H9 (cell line): Measurements from ENCODE around the gene PITPNM3. TPM values are rescaled to one million over a fixed set of nuclear protein-coding genes. Genes with fewer than 3 reads are reported as not detected.

Experiments
- DNase-seq: peaks from one replicate; pipeline ENCODE4 v3.0.0-alpha.2; 2017
- H2AFZ ChIP-seq: one replicate; pipeline ENCODE4 v1.6.1; 2013; ENCODE audit warnings: mild to moderate bottlenecking, low read length, control low read depth, moderate library complexity
- H2AK5ac ChIP-seq: 2 replicates; pipeline ENCODE4 v1.6.1; 2013; ENCODE audit warnings: low read length, control low read depth, mixed read lengths; ENCODE audit not compliant: insufficient read length
- H2BK120ac ChIP-seq: one replicate; pipeline ENCODE4 v1.6.1; 2013; ENCODE audit warnings: low read depth, mild to moderate bottlenecking, low read length, control low read depth, inconsistent platforms; ENCODE audit not compliant: poor library complexity, severe bottlenecking
- H2BK12ac ChIP-seq: 2 replicates; pipeline ENCODE4 v1.6.1; 2013; ENCODE audit warnings: low read length, control low read depth, mixed read lengths, low read depth; ENCODE audit not compliant: insufficient read length
- H2BK15ac ChIP-seq: 2 replicates; pipeline ENCODE4 v1.6.1; 2013; ENCODE audit warnings: low read depth, low read length, control low read depth
- H2BK20ac ChIP-seq: one replicate; pipeline ENCODE4 v1.6.1; 2013; ENCODE audit warnings: low read depth, mild to moderate bottlenecking, low read length, control low read depth, inconsistent platforms; ENCODE audit not compliant: poor library complexity, severe bottlenecking
- H2BK5ac ChIP-seq: 2 replicates; pipeline ENCODE4 v1.6.1; 2013; ENCODE audit warnings: low read length, control low read depth, mixed read lengths; ENCODE audit not compliant: insufficient read length
- H3K14ac ChIP-seq: 2 replicates; pipeline ENCODE4 v1.6.1; 2013; ENCODE audit warnings: low read length, control low read depth; ENCODE audit not compliant: insufficient read depth
- H3K18ac ChIP-seq: 2 replicates; pipeline ENCODE4 v1.6.1; 2013; ENCODE audit warnings: low read depth, mild to moderate bottlenecking, mixed read lengths, low read length, control low read depth; ENCODE audit not compliant: insufficient read length
- H3K23ac ChIP-seq: 2 replicates; pipeline ENCODE4 v1.6.1; 2013; ENCODE audit warnings: low read length, control low read depth, mixed read lengths, low read depth; ENCODE audit not compliant: insufficient read length
- H3K23me2 ChIP-seq: 2 replicates; pipeline ENCODE4 v1.6.1; 2013; ENCODE audit warnings: low read depth, mild to moderate bottlenecking, mixed read lengths, low read length, control low read depth; ENCODE audit not compliant: insufficient read length, poor library complexity, severe bottlenecking
- H3K27ac ChIP-seq: 2 replicates; pipeline ENCODE4 v1.5.1; 2013; ENCODE audit warnings: low read length, control low read depth, mixed read lengths, low read depth; ENCODE audit not compliant: insufficient read length
- H3K27me3 ChIP-seq: 2 replicates; pipeline ENCODE4 v1.6.1; 2013; ENCODE audit warnings: low read length, control low read depth, inconsistent platforms; ENCODE audit not compliant: insufficient read depth
- H3K4ac ChIP-seq: 2 replicates; pipeline ENCODE4 v1.6.1; 2013; ENCODE audit warnings: low read depth, mild to moderate bottlenecking, control low read depth, inconsistent platforms, low read length, moderate library complexity
- H3K4me1 ChIP-seq: 2 replicates; pipeline ENCODE4 v1.6.1; 2013; ENCODE audit warnings: low read length, control low read depth, inconsistent platforms; ENCODE audit not compliant: insufficient read depth
- H3K4me2 ChIP-seq: 2 replicates; pipeline ENCODE4 v1.6.1; 2013; ENCODE audit warnings: low read length, control low read depth, mixed read lengths; ENCODE audit not compliant: insufficient read length, insufficient read depth
- H3K56ac ChIP-seq: 2 replicates; pipeline ENCODE4 v1.6.1; 2013; ENCODE audit warnings: low read depth, mild to moderate bottlenecking, mixed read lengths, low read length, control low read depth; ENCODE audit not compliant: insufficient read length
- H3K79me1 ChIP-seq: 2 replicates; pipeline ENCODE4 v1.6.1; 2013; ENCODE audit warnings: low read depth, mild to moderate bottlenecking, moderate library complexity, low read length, control low read depth, inconsistent platforms; ENCODE audit not compliant: insufficient read depth, poor library complexity, severe bottlenecking
- H3K79me2 ChIP-seq: 2 replicates; pipeline ENCODE4 v1.6.1; 2013; ENCODE audit warnings: low read length, control low read depth, inconsistent platforms; ENCODE audit not compliant: insufficient read depth
- H3K9ac ChIP-seq: 2 replicates; pipeline ENCODE4 v1.6.1; 2013; ENCODE audit warnings: low read length, control low read depth, mixed read lengths; ENCODE audit not compliant: insufficient read length; ENCODE audit errors: extremely low read depth
- H3K9me3 ChIP-seq: one replicate; pipeline ENCODE4 v1.6.1; 2013; ENCODE audit warnings: low read depth, low read length, inconsistent platforms; ENCODE audit not compliant: control insufficient read depth
- H3T11ph ChIP-seq: one replicate; pipeline ENCODE4 v1.6.1; 2013; ENCODE audit warnings: mild to moderate bottlenecking, low read length, control low read depth, inconsistent platforms
- H4K20me1 ChIP-seq: one replicate; pipeline ENCODE4 v1.6.1; 2013; ENCODE audit not compliant: control insufficient read depth, insufficient read length, insufficient read depth
- H4K5ac ChIP-seq: 2 replicates; pipeline ENCODE4 v1.6.1; 2013; ENCODE audit warnings: low read depth, mild to moderate bottlenecking, mixed read lengths, low read length, control low read depth; ENCODE audit not compliant: insufficient read length
- H4K8ac ChIP-seq: replicated peaks from 2 replicates; pipeline ENCODE4 v1.6.1; 2013; ENCODE audit warnings: low read length, control low read depth, mixed read lengths, low read depth; ENCODE audit not compliant: insufficient read length
- H4K91ac ChIP-seq: 2 replicates; pipeline ENCODE4 v1.6.1; 2013; ENCODE audit warnings: low read depth, mild to moderate bottlenecking, moderate library complexity, mixed read lengths, low read length, control low read depth; ENCODE audit not compliant: insufficient read length
- H3K27ac Mint-ChIP-seq, 3 experiments: 2 replicates in 2 of 3; 3 replicates in 1 of 3; pipeline ENCODE4 v1.8.0; 2020 to 2021; ENCODE audit warnings: mixed read lengths in 3 of 3, mild to moderate bottlenecking in 1 of 3, moderate library complexity in 1 of 3
- H3K27me3 Mint-ChIP-seq: 2 replicates; pipeline ENCODE4 v1.8.0; 2021; ENCODE audit warnings: low read depth, mild to moderate bottlenecking, moderate library complexity, mixed read lengths
- H3K36me3 Mint-ChIP-seq, 3 experiments: 2 replicates in 2 of 3; 3 replicates in 1 of 3; pipeline ENCODE4 v1.8.0; 2020 to 2021; ENCODE audit warnings: low read depth in 3 of 3, mixed read lengths in 3 of 3; ENCODE audit not compliant: insufficient read depth in 1 of 3
- H3K4me1 Mint-ChIP-seq, 2 experiments: 2 replicates each; pipeline ENCODE4 v1.8.0; 2020; ENCODE audit warnings: mixed read lengths in 2 of 2
- H3K4me3 Mint-ChIP-seq, 2 experiments: 2 replicates in 1 of 2; 3 replicates in 1 of 2; pipeline ENCODE4 v1.8.0; 2020 to 2021; ENCODE audit warnings: mild to moderate bottlenecking in 2 of 2, mixed read lengths in 2 of 2, moderate library complexity in 1 of 2
- H3K9me3 Mint-ChIP-seq, 2 experiments: 2 replicates in 1 of 2; 3 replicates in 1 of 2; pipeline ENCODE4 v1.8.0; 2020; ENCODE audit warnings: mild to moderate bottlenecking in 2 of 2, mixed read lengths in 2 of 2, moderate library complexity in 1 of 2
- CTCF ChIP-seq: fragments of 200-600 bp; sonication (generic); conservative IDR thresholded peaks from 3 replicates; pipeline ENCODE4 v1.8.0; 2021; ENCODE audit warnings: antibody characterized with exemption, mild to moderate bottlenecking
- WGBS: extraction: QIAGEN DNeasy Blood & Tissue Kit; methylation state at CpG from one replicate; pipeline ENCODE4 v1.1.7; 2013; ENCODE audit warnings: missing lambda C conversion rate, low lambda C conversion rate, mixed read lengths; ENCODE audit not compliant: insufficient read length; ENCODE audit errors: extremely low coverage; 5-methylcytosine and 5-hydroxymethylcytosine counted together
- total RNA-seq: library from RNA; stranded (reverse); gene quantifications from 2 replicates; pipeline ENCODE4 v1.2.1, GENCODE V29; 2021

PITPNM3 gene
- total RNA-seq, 1 experiment from 2014 or later, result 3.4 TPM

DNA sequence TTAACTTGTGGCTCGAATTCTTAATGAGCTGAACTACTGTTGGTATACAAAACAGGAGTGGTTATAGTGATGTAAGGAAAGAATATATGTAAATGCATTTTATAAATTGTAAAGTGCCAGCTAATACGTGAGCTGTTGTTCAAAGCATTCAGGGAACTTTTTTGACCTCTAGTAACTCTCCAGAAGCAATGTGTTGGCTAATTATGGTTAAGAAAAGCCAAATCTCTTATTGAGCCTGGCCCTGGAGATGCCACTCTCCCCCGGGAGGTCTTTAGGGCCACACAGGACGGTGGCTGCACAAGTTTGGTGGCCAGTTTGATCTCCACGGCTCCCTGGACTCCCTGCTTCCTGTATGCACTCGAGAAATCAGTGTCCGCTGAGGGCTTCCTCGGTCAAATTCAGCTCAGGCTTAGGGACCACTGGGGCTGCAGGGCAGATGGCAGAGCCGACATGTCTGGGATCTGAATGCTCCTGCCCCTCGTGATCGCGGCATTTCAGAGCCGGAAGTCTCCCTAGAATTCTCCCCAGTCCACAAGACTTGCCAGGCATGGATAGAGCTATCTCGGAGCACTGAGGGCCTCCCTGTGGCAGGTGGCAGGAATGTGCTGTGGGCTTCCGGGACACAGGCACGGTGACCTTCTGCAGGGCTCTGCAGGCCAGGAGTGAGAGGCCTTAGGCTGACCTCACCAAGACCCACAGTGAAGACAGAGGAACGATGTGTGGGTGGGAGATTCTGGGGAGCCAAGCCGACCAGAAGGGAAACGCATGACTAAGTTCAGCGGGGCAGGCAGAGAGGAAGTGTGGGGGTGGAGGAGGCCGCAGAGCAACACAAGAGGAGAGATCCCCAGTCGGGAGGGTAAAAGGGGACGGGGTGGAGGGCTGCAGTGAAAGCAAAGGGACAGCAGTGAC lies 18.6 kb upstream of the PITPNM3 start:
- WGBS, result no CpG with 5 or more reads among the region's 23 CpGs
- no peak overlapping the region for H2BK5ac ChIP-seq
- no peak overlapping the region for H3K23ac ChIP-seq
- 0 out of 3 replicates have a peak, but pooled peaks have one; percentile 18 for TF ChIP-seq CTCF
- Mint-ChIP-seq H3K36me3 (peaks cover 10 to 35% (median 22%) of the 10 kb centered on the region in 3 experiments; a peak in 6 of 7 replicates), H3K27me3 (no peaks in the 10 kb centered on the region), H3K27ac (peak overlapping the region; percentile 52 to 79 (median 70); a peak in 5 of 7 replicates), H3K4me1 (peaks cover 22 to 37% of the 10 kb centered on the region in 2 experiments), H3K4me3 (no peak overlapping the region; a peak in 1 of 5 replicates), H3K9me3 (no peaks in the 10 kb centered on the region)
- no peaks in the 10 kb centered on the region for H3K79me2 ChIP-seq
- peaks cover 6% of the 10 kb centered on the region; the same call in 1 of the 2 replicates for H3K4me1 ChIP-seq
- no peak overlapping the region for H3K27ac ChIP-seq
- no peak overlapping the region for H3K9ac ChIP-seq
- H4K20me1 ChIP-seq, result no peaks in the 10 kb centered on the region
- H2AK5ac ChIP-seq, result no peak overlapping the region
- H3T11ph ChIP-seq, result no peak overlapping the region
- no peak overlapping the region for H2BK12ac ChIP-seq
- H3K79me1 ChIP-seq, result no peaks in the 10 kb centered on the region
- no peak overlapping the region for H4K8ac ChIP-seq
- H3K23me2 ChIP-seq, result peaks cover 4% of the 10 kb centered on the region
- no peak overlapping the region for H2AFZ ChIP-seq
- no peak overlapping the region for H3K4ac ChIP-seq
- 0 out of 2 replicates have a peak overlapping the region, but pooled peaks have one; percentile 16 for H3K14ac ChIP-seq
- no peak overlapping the region for H2BK120ac ChIP-seq
- no peak overlapping the region for H2BK20ac ChIP-seq
- no peaks in the 10 kb centered on the region for H3K9me3 ChIP-seq
- H4K5ac ChIP-seq, result no peak overlapping the region
- no peak overlapping the region for H4K91ac ChIP-seq
- no peak overlapping the region for H3K4me2 ChIP-seq
- DNase-seq, result no peak
- H3K18ac ChIP-seq, result no peak overlapping the region
- H2BK15ac ChIP-seq, result no peak overlapping the region
- no peaks in the 10 kb centered on the region for H3K27me3 ChIP-seq
- H3K56ac ChIP-seq, result no peak overlapping the region
